ENCODE results near the gene MAGI3.

The MAGI3 gene

GRCh38 chr1:113692824-113693431 is 302.6 kb downstream of the MAGI3 start:
- no peak overlapping the region for H2AFZ ChIP-seq (ENCODE audit: insufficient read depth, low read length, poor library complexity)
- H2BK12ac ChIP-seq (ENCODE audit: low read length): no peak overlapping the region
- peaks cover 3% of the 10 kb centered on the region for H3K9me3 ChIP-seq (ENCODE audit: insufficient read depth, low read depth, low read length)
- peaks cover 2 to 5% of the 10 kb centered on the region in 2 experiments for H3K36me3 ChIP-seq (ENCODE audit: control insufficient read depth in 1 of 2, insufficient read depth in 2 of 2, low read length in 2 of 2)
- H2BK120ac ChIP-seq (ENCODE audit: insufficient read depth, low read length, poor library complexity): no peak overlapping the region
- no peak overlapping the region for H2BK5ac ChIP-seq (ENCODE audit: low read depth, low read length, poor library complexity)
- no peak overlapping the region for H4K12ac ChIP-seq (ENCODE audit: low read depth, low read length)
- no peak overlapping the region for H3K18ac ChIP-seq (ENCODE audit: low read length)
- WGBS (ENCODE audit: extremely low coverage, insufficient coverage, insufficient read length): no CpG with 5 or more reads among the region's 4 CpGs
- no peaks in the 10 kb centered on the region for H3K27me3 ChIP-seq (ENCODE audit: insufficient read depth, low read length)
- H3K9ac ChIP-seq (ENCODE audit: low read length): no peak overlapping the region
- no peak for DNase-seq
- H3K23ac ChIP-seq (ENCODE audit: low read length): no peak overlapping the region
- no peak overlapping the region for H4K91ac ChIP-seq (ENCODE audit: low read depth, low read length)
- H2AK5ac ChIP-seq (ENCODE audit: low read length): no peak overlapping the region
- no peaks in the 10 kb centered on the region for H3K79me2 ChIP-seq (ENCODE audit: control insufficient read depth, insufficient read depth, low read length, poor library complexity)
- H3K27ac ChIP-seq (ENCODE audit: low read depth, low read length): no peak overlapping the region
- no peaks in the 10 kb centered on the region for H3K4me1 ChIP-seq (ENCODE audit: control insufficient read depth in 1 of 2, insufficient read depth in 2 of 2, low read length in 2 of 2)
- no peak overlapping the region for H4K8ac ChIP-seq (ENCODE audit: low read depth, low read length)
- no peak overlapping the region for H3K4me3 ChIP-seq (ENCODE audit: low read depth, low read length)
- H3K4ac ChIP-seq (ENCODE audit: low read depth, low read length): no peak overlapping the region
- H3K14ac ChIP-seq (ENCODE audit: low read length): no peak overlapping the region
- no peaks in the 10 kb centered on the region for H3K79me1 ChIP-seq (ENCODE audit: low read length)
- H3K4me2 ChIP-seq (ENCODE audit: low read length): no peak overlapping the region

- Histone ChIP-seq H3K79me1 (ENCODE audit: low read length) (no peaks in the 10 kb centered on the region), H2BK120ac (ENCODE audit: insufficient read depth, low read length, poor library complexity) (no peak overlapping the region), H4K8ac (ENCODE audit: low read depth, low read length) (no peak overlapping the region), H3K79me2 (ENCODE audit: control insufficient read depth, insufficient read depth, low read length, poor library complexity) (no peaks in the 10 kb centered on the region), H3K36me3 (ENCODE audit: control insufficient read depth in 1 of 2, insufficient read depth in 2 of 2, low read length in 2 of 2) (peaks cover 7 to 9% of the 10 kb centered on the region in 2 experiments), H3K9me3 (ENCODE audit: insufficient read depth, low read depth, low read length) (peaks cover 2% of the 10 kb centered on the region), H3K4me3 (ENCODE audit: low read depth, low read length) (no peak overlapping the region), H3K14ac (ENCODE audit: low read length) (no peak overlapping the region), H3K27ac (ENCODE audit: low read depth, low read length) (no peak overlapping the region), H3K4me2 (ENCODE audit: low read length) (no peak overlapping the region), H2BK5ac (ENCODE audit: low read depth, low read length, poor library complexity) (no peak overlapping the region), H3K4ac (ENCODE audit: low read depth, low read length) (no peak overlapping the region), H3K4me1 (ENCODE audit: control insufficient read depth in 1 of 2, insufficient read depth in 2 of 2, low read length in 2 of 2) (no peaks in the 10 kb centered on the region), H3K9ac (ENCODE audit: low read length) (no peak overlapping the region), H2AK5ac (ENCODE audit: low read length) (no peak overlapping the region), H3K23ac (ENCODE audit: low read length) (no peak overlapping the region), H4K91ac (ENCODE audit: low read depth, low read length) (no peak overlapping the region), H2AFZ (ENCODE audit: insufficient read depth, low read length, poor library complexity) (no peak overlapping the region), H3K18ac (ENCODE audit: low read length) (no peak overlapping the region), H4K12ac (ENCODE audit: low read depth, low read length) (no peak overlapping the region), H3K27me3 (ENCODE audit: insufficient read depth, low read length) (no peaks in the 10 kb centered on the region), H2BK12ac (ENCODE audit: low read length) (no peak overlapping the region)
- DNase-seq: no peak
Observed at GRCh38 chr1:113694910-113695309, 304.6 kb downstream of the MAGI3 start.

GRCh38 chr1:113701429-113701828 is 311.1 kb downstream of the MAGI3 start:
- no peak overlapping the region for H2AFZ ChIP-seq (ENCODE audit: insufficient read depth, low read length, poor library complexity)
- no peaks in the 10 kb centered on the region for H3K79me2 ChIP-seq (ENCODE audit: control insufficient read depth, insufficient read depth, low read length, poor library complexity)
- no peaks in the 10 kb centered on the region for H3K27me3 ChIP-seq (ENCODE audit: insufficient read depth, low read length)
- no peak overlapping the region for H2AK5ac ChIP-seq (ENCODE audit: low read length)
- H3K4me3 ChIP-seq (ENCODE audit: low read depth, low read length): no peak overlapping the region
- H2BK5ac ChIP-seq (ENCODE audit: low read depth, low read length, poor library complexity): no peak overlapping the region
- H4K8ac ChIP-seq (ENCODE audit: low read depth, low read length): no peak overlapping the region
- H3K27ac ChIP-seq (ENCODE audit: low read depth, low read length): no peak overlapping the region
- H3K79me1 ChIP-seq (ENCODE audit: low read length): no peaks in the 10 kb centered on the region
- H2BK12ac ChIP-seq (ENCODE audit: low read length): no peak overlapping the region
- WGBS (ENCODE audit: extremely low coverage, insufficient coverage, insufficient read length): no CpG with 5 or more reads among the region's 3 CpGs
- H4K12ac ChIP-seq (ENCODE audit: low read depth, low read length): no peak overlapping the region
- no peak overlapping the region for H3K4me2 ChIP-seq (ENCODE audit: low read length)
- no peak overlapping the region for H3K9ac ChIP-seq (ENCODE audit: low read length)
- peaks cover 2% of the 10 kb centered on the region for H3K9me3 ChIP-seq (ENCODE audit: insufficient read depth, low read depth, low read length)
- H2BK120ac ChIP-seq (ENCODE audit: insufficient read depth, low read length, poor library complexity): no peak overlapping the region
- H4K91ac ChIP-seq (ENCODE audit: low read depth, low read length): no peak overlapping the region
- H3K23ac ChIP-seq (ENCODE audit: low read length): no peak overlapping the region
- no peak overlapping the region for H3K18ac ChIP-seq (ENCODE audit: low read length)
- no peak overlapping the region for H3K14ac ChIP-seq (ENCODE audit: low read length)
- no peak overlapping the region for H3K4ac ChIP-seq (ENCODE audit: low read depth, low read length)
- H3K36me3 ChIP-seq (ENCODE audit: control insufficient read depth in 1 of 2, insufficient read depth in 2 of 2, low read length in 2 of 2): peaks cover 9 to 12% of the 10 kb centered on the region in 2 experiments
- H3K4me1 ChIP-seq (ENCODE audit: control insufficient read depth in 1 of 2, insufficient read depth in 2 of 2, low read length in 2 of 2): no peaks in the 10 kb centered on the region
- DNase-seq: no peak

GRCh38 chr1:113714606-113715269 is 324.4 kb downstream of the MAGI3 start:
- no peak overlapping the region for H2BK5ac ChIP-seq (ENCODE audit: low read depth, low read length, poor library complexity)
- no peak overlapping the region for H2BK12ac ChIP-seq (ENCODE audit: low read length)
- H3K4me2 ChIP-seq (ENCODE audit: low read length): no peak overlapping the region
- no peaks in the 10 kb centered on the region for H3K79me2 ChIP-seq (ENCODE audit: control insufficient read depth, insufficient read depth, low read length, poor library complexity)
- no peak overlapping the region for H2AK5ac ChIP-seq (ENCODE audit: low read length)
- H4K8ac ChIP-seq (ENCODE audit: low read depth, low read length): no peak overlapping the region
- no peak overlapping the region for H3K18ac ChIP-seq (ENCODE audit: low read length)
- H3K27ac ChIP-seq (ENCODE audit: low read depth, low read length): no peak overlapping the region
- H2BK120ac ChIP-seq (ENCODE audit: insufficient read depth, low read length, poor library complexity): no peak overlapping the region
- no peak overlapping the region for H2AFZ ChIP-seq (ENCODE audit: insufficient read depth, low read length, poor library complexity)
- no peaks in the 10 kb centered on the region for H3K79me1 ChIP-seq (ENCODE audit: low read length)
- peak overlapping the region; percentile 46 for H4K12ac ChIP-seq (ENCODE audit: low read depth, low read length)
- H3K4ac ChIP-seq (ENCODE audit: low read depth, low read length): no peak overlapping the region
- H3K9ac ChIP-seq (ENCODE audit: low read length): no peak overlapping the region
- H3K4me1 ChIP-seq (ENCODE audit: control insufficient read depth in 1 of 2, insufficient read depth in 2 of 2, low read length in 2 of 2): no peaks in the 10 kb centered on the region
- no peak for DNase-seq
- no CpG with 5 or more reads among the region's 3 CpGs for WGBS (ENCODE audit: extremely low coverage, insufficient coverage, insufficient read length)
- H3K23ac ChIP-seq (ENCODE audit: low read length): no peak overlapping the region
- H3K36me3 ChIP-seq (ENCODE audit: control insufficient read depth in 1 of 2, insufficient read depth in 2 of 2, low read length in 2 of 2): peaks cover 18 to 19% of the 10 kb centered on the region in 2 experiments
- no peaks in the 10 kb centered on the region for H3K27me3 ChIP-seq (ENCODE audit: insufficient read depth, low read length)
- H3K9me3 ChIP-seq (ENCODE audit: insufficient read depth, low read depth, low read length): peaks cover 6% of the 10 kb centered on the region
- no peak overlapping the region for H4K91ac ChIP-seq (ENCODE audit: low read depth, low read length)
- no peak overlapping the region for H3K14ac ChIP-seq (ENCODE audit: low read length)
- no peak overlapping the region for H3K4me3 ChIP-seq (ENCODE audit: low read depth, low read length)

All from trophoblast cell (in vitro differentiated cells and primary cell).